Heart right ventricle (tissue), 16 donors: ENCODE data around the gene GALNTL6. TPM values are rescaled to one million over a fixed set of nuclear protein-coding genes. Genes with fewer than 3 reads are reported as not detected.

Experiments used
- ATAC-seq, 8 donors: fragments of 200-7000 bp; cut with Tn5 transposase; one replicate each; pipeline ENCODE4 v1.9.1; 2020; ENCODE audit warnings: mild to moderate bottlenecking in 8 of 8, moderate library complexity in 8 of 8, moderate number of reproducible peaks in 1 of 8
- DNase-seq, 2 donors: peaks; one replicate each; pipeline ENCODE4 v3.0.0-alpha.2; 2020
- H3K27ac ChIP-seq, 10 donors: fragments of 200-600 bp; sonication (generic) in 2 of 10; one replicate each; pipeline versions ENCODE4 v1.5.0 to v1.8.0; 2020 to 2022; ENCODE audit warnings: mild to moderate bottlenecking in 3 of 10
- H3K27me3 ChIP-seq, 7 donors: fragments of 200-600 bp; one replicate each; pipeline ENCODE4 v1.8.0; 2021 to 2022; ENCODE audit warnings: mild to moderate bottlenecking in 2 of 7
- H3K36me3 ChIP-seq, 9 donors: fragments of 200-600 bp; sonication (generic) in 1 of 9; one replicate each; pipeline versions ENCODE4 v1.5.0 to v1.8.0; 2020 to 2022; ENCODE audit warnings: mild to moderate bottlenecking in 2 of 9
- H3K4me1 ChIP-seq, 9 donors: fragments of 200-600 bp; sonication (generic) in 1 of 9; one replicate each; pipeline versions ENCODE4 v1.5.0 to v1.8.0; 2020 to 2022; ENCODE audit warnings: mild to moderate bottlenecking in 4 of 9
- H3K4me3 ChIP-seq, 10 donors: fragments of 200-600 bp; sonication (generic) in 2 of 10; one replicate each; pipeline versions ENCODE4 v1.5.0 to v1.8.0; 2020 to 2022; ENCODE audit warnings: mild to moderate bottlenecking in 7 of 10, moderate library complexity in 2 of 10
- H3K9me3 ChIP-seq, 11 donors: fragments of 200-600 bp in 10 of 11; sonication (generic) in 2 of 11; one replicate each; pipeline versions ENCODE4 v1.5.0 to v1.8.0; 2013 to 2022; ENCODE audit warnings: mild to moderate bottlenecking in 2 of 11, control low read depth in 1 of 11, moderate library complexity in 1 of 11
- WGBS, 2 donors: extraction: QIAGEN DNeasy Blood & Tissue Kit; methylation state at CpG; one replicate each; pipeline ENCODE4 v1.1.7; 2013; ENCODE audit warnings: inconsistent platforms in 1 of 2; 5-methylcytosine and 5-hydroxymethylcytosine counted together
- intact Hi-C, 10 donors: fragments of 100-400 bp; cut with DNase I; formaldehyde crosslinking; loops; one replicate each; pipeline versions ENCODE4 v1.11.1 to v1.14.2; 2022
- polyA plus RNA-seq, 2 donors: library from polyadenylated mRNA; stranded (reverse); fragments of 200-250 nt; gene quantifications; one replicate each; pipeline ENCODE4 v1.2.3, GENCODE V29; 2013
- total RNA-seq, 10 donors: library from RNA; stranded (reverse); fragmentation: NEBNext Ultra II Directional in 3 of 10; extraction: Animal tissue kit (Norgen Biotek cat#: 25700) in 3 of 10; gene quantifications; one replicate each; pipeline versions ENCODE4 v1.2.1 to v1.2.4, GENCODE V29; 2021 to 2023
- TF ChIP-seq, protein P1 (sequence below), 9 donors: fragments of 200-600 bp; sonication (generic) in 2 of 9; IDR thresholded peaks; one replicate each; pipeline versions ENCODE4 v1.5.0 to v1.8.0; 2021 to 2022; ENCODE audit warnings: antibody characterized with exemption in 9 of 9, mild to moderate bottlenecking in 5 of 9, moderate library complexity in 1 of 9
- donor health status: Arrhythmogenic right ventricular cardiomyopathy.
- donor health status: ischemic (EF 13 %, LVEDD 7.1; RV severe dilation, severe dysfunction).
- donor health status: healthy with polysubstance abuse.
- donor health status: DM: no; HTN: yes; CAD: no.
- donor health status: DM: no; HTN: no; CAD: no.
- donor health status: ischemic (EF 25% LVEDD 6.9; RV normal size, moderate dysfunction).
- donor health status: ischemic (EF 25% LVEDD 5.7; RV mildly dilated, moderate dysfunction).
- donor health status: healthy.
- donor health status: DM: yes; HTN: yes; CAD: no.
- donor health status: Ischemic cardiomyopathy.
- donor health status: ischemic (EF 35%, LVEDD 5.7; RV mildly dilated, moderate dysfunction).
- donor health status: nonischemic (EF 11% LVEDD 7.7; RV severe dilation, severe dysfunction).
- donor health status: DM: yes; HTN: yes; CAD: no.
- donor health status: PGD.
- donor health status: ischemic (EF 29% LVEDD 5.4; RV normal size, mild dysfunction).
- donor health status: nonischemic (EF 23%, LVEDD 6.1; RV moderate dilation, normal function).

GALNTL6 gene
- total and polyA plus RNA-seq, 12 donors = 0.14 to 2.6 (median 0.49) TPM; not detected in 6

- Histone ChIP-seq H3K4me1 (no peaks in the 10 kb centered on the region), H3K9me3 (peaks cover 0 to 28% (median 0%) of the 10 kb centered on the region in 11 donors), H3K36me3 (no peaks in the 10 kb centered on the region), H3K4me3 (no peak overlapping the region), H3K27me3 (no peaks in the 10 kb centered on the region), H3K27ac (no peak overlapping the region)
- DNase-seq = no peak
- TF ChIP-seq, protein P1, sequence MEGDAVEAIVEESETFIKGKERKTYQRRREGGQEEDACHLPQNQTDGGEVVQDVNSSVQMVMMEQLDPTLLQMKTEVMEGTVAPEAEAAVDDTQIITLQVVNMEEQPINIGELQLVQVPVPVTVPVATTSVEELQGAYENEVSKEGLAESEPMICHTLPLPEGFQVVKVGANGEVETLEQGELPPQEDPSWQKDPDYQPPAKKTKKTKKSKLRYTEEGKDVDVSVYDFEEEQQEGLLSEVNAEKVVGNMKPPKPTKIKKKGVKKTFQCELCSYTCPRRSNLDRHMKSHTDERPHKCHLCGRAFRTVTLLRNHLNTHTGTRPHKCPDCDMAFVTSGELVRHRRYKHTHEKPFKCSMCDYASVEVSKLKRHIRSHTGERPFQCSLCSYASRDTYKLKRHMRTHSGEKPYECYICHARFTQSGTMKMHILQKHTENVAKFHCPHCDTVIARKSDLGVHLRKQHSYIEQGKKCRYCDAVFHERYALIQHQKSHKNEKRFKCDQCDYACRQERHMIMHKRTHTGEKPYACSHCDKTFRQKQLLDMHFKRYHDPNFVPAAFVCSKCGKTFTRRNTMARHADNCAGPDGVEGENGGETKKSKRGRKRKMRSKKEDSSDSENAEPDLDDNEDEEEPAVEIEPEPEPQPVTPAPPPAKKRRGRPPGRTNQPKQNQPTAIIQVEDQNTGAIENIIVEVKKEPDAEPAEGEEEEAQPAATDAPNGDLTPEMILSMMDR (IDR thresholded peaks at IDR 0.05) = no peak
- no peak for ATAC-seq
- intact Hi-C loops = no loop called here
- 77 to 79% methylated on average over 2 of the region's 2 CpGs for WGBS, 2 donors
Measured at GRCh38 chr4:172985552-172985951, 1172.3 kb downstream of the GALNTL6 start.

GRCh38 chr4:172986114-172986513, 1172.9 kb downstream of the GALNTL6 start:
- TF ChIP-seq, protein P1 (IDR thresholded peaks at IDR 0.05) = no peak
- ATAC-seq (no peak), DNase-seq (no peak)
- WGBS, 2 donors = 70 to 81% methylated on average over 1 of the region's 1 CpG
- Histone ChIP-seq H3K27me3 (no peaks in the 10 kb centered on the region), H3K4me1 (no peaks in the 10 kb centered on the region), H3K36me3 (no peaks in the 10 kb centered on the region), H3K4me3 (no peak overlapping the region), H3K27ac (no peak overlapping the region), H3K9me3 (peaks cover 0 to 28% (median 0%) of the 10 kb centered on the region in 11 donors)
- intact Hi-C loops = no loop called here

DNA sequence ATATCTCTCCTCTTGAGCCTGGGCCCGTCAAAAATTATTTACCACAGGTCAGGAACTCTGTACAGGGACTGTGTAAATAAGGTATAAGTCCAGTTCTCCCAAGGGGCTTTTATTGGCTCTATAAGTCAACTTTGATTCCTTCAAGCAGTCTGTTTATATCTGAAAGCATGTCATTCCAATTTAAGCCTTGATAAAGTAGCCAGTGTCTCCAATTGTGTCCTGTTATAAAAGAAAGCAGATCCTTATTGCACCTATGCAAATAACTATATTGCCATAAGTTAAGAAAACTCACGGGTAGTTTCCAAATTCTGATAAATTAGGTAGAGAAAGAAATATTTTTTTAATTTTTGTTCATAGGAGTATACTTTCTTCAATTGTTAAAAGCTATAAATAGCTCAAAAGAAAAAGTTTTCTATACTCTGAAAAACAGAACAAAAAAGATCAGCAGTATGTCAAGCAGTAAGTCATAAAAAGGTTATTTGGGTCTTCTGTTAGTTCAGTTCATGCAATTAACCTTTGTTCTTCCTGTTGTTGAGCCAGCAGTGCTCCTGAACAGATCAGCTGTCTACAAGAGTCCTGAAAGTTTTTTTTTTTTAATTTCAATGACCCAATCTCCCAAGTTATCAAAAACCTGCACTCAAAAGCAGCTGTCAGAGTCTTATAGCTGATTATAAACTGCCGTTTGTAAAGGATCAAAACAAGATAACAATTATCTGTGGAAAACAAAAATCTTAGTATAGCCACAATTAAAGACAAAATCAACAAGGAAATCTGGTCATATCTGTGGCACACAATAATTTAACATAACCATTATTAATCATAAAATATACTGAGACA, 1177.0 kb downstream of the GALNTL6 start:
- no peaks in the 10 kb centered on the region for H3K27me3 ChIP-seq
- H3K4me3 ChIP-seq = no peak overlapping the region
- H3K36me3 ChIP-seq = no peaks in the 10 kb centered on the region
- intact Hi-C loops = no loop called here
- WGBS, 2 donors = 53 to 54% methylated on average over 3 of the region's 3 CpGs
- no peak for DNase-seq
- no peaks in the 10 kb centered on the region for H3K4me1 ChIP-seq
- H3K9me3 ChIP-seq = peaks cover 0 to 19% (median 0%) of the 10 kb centered on the region in 11 donors
- no peak overlapping the region for H3K27ac ChIP-seq
- no peak for ATAC-seq
- TF ChIP-seq, protein P1 (IDR thresholded peaks at IDR 0.05) = no peak

GRCh38 chr4:172992648-172993378, 1179.6 kb downstream of the GALNTL6 start:
- TF ChIP-seq, protein P1 (IDR thresholded peaks at IDR 0.05) = no peak
- H3K27me3 ChIP-seq = no peaks in the 10 kb centered on the region
- H3K27ac ChIP-seq = no peak overlapping the region
- ATAC-seq (no peak), DNase-seq (no peak)
- H3K4me1 ChIP-seq = no peaks in the 10 kb centered on the region
- H3K4me3 ChIP-seq = no peak overlapping the region
- intact Hi-C loops = no loop called here
- 74 to 88% methylated on average over 5 of the region's 5 CpGs for WGBS, 2 donors
- peaks cover 0 to 12% (median 0%) of the 10 kb centered on the region in 11 donors for H3K9me3 ChIP-seq
- H3K36me3 ChIP-seq = no peaks in the 10 kb centered on the region
